ENCODE measurements around the gene TIMM10.
"Not testable (repeated sequence)": the region's sequence is repeated elsewhere in the genome, so short reads cannot be mapped to it uniquely, and the experiment has no call there.

Gene TIMM10

GRCh38 chr11:57542582-57542981 lies 12.0 kb upstream of the TIMM10 start:
- DNase-seq (ENCODE audit: low spot score): no peak

DNA sequence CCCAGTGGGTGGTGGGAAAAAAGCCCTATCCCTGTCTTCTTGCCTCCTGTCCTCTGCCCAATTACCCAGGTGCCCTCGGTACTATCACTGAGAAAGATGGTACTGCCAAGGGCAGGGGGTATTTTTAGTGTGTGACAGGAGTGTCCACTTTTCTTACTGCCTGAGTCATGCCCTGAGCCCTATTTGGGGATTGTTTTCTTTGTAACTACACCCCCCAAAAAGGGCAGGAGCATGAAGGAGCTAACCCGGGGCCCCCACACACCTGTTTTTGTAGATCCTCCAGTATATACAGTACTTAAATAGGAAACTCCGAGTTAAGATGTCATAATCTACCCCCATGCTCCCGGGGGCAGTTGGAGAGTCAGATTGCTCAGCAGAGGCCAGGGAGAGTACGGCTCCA lies 10.6 kb upstream of the TIMM10 start:
- no peak for DNase-seq (ENCODE audit: low spot score)

- DNase-seq (ENCODE audit: low spot score): no peak
Observed at GRCh38 chr11:57539342-57539741, 8.8 kb upstream of the TIMM10 start.

DNA sequence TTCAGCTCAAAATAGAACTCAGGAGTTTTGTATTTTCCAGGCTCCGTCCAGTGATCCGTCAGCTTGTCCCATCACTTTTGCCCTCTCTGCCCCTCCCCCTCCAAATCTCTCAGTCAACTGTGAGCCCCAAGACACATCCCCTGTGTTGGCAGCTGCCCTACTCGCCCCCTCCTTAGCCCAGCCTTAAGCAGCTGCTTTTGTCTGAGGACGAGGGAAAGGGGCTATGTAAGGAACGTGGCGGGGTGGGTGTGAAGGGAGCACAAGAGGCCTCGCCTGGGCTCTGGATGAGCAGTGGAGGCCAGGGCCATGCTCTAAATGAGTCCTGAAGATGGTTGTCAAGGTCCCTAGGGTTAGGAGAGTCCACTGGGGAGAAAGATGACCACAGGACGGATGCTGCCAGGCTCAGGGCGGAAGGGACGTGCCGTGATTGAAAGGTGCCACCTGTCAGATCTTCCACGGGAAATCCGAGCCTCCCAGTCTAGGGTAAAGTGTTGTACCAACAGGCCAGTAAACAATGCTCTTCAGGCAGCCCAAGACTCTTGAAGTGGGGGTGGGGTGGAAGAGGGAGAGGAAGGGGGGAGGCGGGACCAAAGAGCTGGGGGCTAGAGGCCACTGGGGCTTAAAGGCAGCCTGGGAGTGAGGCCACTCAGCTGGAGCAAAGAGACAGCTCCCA lies 6.5 kb upstream of the TIMM10 start, which contains the start of gene SMTNL1:
Gene SMTNL1, plus strand, starts transcription at position 649 of the 673 bp plus-strand sequence. CDS start 5,048 bp downstream, outside the sequence.
- no peak for DNase-seq (ENCODE audit: low spot score)

- not testable (repeated sequence) for DNase-seq (ENCODE audit: low spot score)
Observed at GRCh38 chr11:57534449-57534848, 3.9 kb upstream of the TIMM10 start.

- no peak for DNase-seq (ENCODE audit: low spot score)
Observed at GRCh38 chr11:57530215-57530595, 349 bp downstream of the TIMM10 start.

DNA sequence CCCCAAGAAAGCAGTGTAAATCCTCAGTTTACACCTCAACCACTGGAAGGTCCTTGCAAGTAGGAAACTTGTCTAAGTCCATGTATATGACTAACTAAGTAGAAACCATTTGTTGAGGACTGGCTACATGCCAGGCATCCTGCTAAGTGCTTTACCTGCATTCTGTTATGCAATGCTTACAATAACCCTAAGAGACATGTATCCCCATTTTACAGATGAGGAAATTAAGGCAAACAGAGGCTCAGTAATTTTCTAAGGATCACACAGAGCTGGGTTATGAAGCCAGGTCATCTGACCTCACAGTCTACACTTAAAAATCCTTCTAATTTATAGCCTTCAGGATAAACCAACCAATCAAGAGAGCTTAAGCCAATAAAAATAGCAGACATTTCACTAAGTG lies 1.5 kb downstream of the TIMM10 start:
- DNase-seq (ENCODE audit: low spot score): no peak

- peak; percentile 56 for DNase-seq (ENCODE audit: low spot score)
Observed at GRCh38 chr11:57527056-57527631, 3.4 kb downstream of the TIMM10 start.

- DNase-seq (ENCODE audit: low spot score): no peak
Observed at GRCh38 chr11:57523419-57523818, 7.1 kb downstream of the TIMM10 start.

DNA sequence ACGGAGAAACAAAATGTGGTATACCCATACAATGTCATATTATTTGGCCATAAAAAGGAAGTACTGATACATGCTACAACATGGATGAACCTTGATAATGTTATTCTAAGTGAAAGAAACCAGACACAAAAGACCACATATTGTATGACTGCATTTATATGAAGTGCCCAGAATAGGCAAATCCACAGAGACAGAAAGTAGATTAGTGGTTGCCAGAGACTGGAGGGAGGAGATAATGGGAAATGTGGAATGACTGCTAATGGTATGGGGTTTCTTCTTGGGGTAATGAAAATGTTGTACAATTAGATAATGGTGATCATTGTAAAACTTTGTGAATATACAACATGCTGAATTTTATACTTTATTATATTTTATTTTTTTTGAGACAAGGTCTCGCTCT lies 9.4 kb downstream of the TIMM10 start:
- DNase-seq (ENCODE audit: low spot score): no peak

DNA sequence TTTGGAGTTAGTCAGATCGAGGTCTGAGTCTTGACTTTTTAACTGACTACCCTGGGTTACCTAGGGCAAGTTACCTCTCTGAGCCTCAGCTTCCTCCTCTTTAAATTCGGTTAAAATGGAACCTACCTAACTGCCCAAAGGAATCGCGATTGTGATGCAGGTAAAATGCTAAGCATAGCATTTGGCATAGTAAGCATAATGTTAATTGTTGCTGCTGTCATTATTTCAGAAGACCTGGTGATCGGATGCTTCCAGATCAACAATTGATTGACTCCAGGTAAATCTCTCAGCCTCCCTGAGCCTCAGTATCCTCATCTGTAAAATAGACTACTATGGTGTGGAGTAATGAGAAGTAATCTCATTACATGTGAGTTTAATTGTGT lies 14.5 kb downstream of the TIMM10 start:
- DNase-seq (ENCODE audit: low spot score): no peak

DNA sequence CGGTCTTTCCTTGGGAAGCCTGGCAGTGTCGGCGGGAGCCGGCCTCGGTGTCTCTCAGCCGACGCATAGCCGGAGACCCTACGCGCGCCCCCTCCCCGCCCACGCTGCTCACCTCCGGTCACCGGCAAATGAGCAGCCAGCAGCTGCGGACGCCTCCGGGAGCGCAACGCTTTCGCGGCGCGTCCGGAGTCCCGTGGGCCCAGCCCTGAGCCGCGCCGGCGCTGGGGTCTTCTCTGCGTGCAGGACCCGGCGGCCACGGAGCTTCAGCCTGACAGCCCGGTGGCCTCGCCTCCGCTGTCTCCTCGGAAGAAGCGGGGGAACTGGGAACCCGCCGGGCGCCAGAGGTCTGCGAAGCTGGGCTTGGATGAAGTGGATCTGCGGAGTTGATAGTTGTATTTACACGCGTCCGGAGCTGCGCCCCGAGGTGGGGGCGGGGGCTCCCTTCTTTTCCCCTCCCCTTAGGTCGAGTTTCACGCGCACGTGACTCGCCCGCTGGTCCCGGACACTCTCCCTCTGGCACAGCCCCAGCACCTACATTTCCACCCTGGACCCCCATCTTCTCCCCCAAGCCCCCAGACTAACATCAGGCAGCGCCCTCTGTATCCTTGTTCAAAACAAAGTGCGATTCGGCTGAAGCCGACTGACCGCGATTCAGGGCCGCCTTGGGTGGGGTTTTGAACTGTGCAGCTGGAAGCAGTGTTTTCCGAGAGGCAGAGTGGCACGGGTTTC lies 15.1 kb downstream of the TIMM10 start, which contains the start of gene SLC43A1:
Gene SLC43A1, minus strand, starts transcription at position 371 of the 729 bp plus-strand sequence. CDS start 1,591 bp downstream, outside the sequence.
- peak; percentile 87 for DNase-seq (ENCODE audit: low spot score)

DNA sequence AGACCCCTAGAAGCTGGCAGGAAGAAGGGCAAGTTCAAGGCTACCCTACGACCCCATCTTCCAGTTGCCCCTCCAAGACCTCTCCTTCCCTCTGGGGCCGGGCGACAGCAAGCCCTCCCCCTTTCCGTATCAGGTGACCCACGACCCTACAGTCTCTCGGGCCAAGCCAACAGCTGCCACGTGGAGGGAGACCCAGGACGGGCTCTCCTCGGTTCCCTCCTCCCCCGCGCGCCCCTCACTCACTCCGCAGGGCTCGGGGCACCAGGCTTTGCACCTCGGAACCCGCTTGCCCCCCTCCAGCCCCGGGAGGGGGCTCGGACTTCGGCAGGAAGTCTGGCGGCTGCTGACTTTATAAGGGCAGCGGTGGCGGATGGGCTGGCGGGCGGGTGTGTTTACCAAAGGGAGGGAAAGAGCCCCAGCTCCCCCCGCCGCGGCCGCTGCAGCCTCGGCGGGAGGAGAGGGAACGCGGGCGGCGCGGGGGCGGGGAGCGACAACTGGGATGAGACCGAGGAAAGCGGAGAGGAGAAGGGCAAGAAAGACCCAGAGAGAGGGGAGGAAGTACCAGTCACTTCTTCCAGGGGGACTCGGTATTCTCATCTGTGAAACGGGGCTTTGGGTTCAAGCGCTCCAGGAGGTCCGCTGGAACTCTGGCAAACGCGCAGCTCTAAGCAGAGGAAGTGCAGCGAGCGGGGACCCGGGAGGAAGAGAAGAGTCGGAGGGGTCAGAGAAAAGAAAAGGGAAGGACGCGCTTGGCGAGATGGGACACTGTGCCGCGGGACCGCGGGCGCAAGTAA lies 15.8 kb downstream of the TIMM10 start:
- DNase-seq (ENCODE audit: low spot score): peak; percentile 78

DNA sequence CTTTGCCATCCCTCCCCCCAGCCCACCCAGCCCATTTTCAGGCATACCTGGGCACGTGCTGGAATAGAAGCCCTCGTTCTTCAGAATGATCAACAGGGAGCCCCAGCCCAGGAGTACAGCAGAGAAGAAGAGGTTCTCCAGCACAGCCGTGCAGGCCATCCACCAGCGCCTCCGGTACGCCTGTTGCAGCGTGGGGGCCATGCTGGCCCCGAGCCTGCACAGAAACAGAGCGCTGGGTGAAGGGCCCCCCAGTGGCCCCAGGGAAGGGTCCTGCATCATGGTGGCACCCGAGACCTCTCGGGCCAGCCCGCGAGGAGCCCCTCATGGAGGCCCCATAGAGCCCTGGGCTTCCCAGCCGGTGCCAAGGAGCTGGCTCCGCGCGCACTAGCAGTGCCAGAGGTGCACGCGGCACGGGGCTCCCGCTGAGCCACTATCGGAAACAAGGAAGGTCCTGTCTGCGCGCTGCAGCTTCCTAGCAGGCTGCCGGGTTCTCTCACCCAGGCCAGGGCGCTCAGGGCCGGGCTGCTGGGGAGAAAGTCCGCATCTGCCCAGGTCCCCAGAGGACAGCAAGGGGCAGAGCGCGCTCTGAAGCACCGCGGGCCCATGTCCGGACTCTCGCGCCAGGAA lies 16.5 kb downstream of the TIMM10 start:
- DNase-seq (ENCODE audit: low spot score): peak; percentile 62

DNA sequence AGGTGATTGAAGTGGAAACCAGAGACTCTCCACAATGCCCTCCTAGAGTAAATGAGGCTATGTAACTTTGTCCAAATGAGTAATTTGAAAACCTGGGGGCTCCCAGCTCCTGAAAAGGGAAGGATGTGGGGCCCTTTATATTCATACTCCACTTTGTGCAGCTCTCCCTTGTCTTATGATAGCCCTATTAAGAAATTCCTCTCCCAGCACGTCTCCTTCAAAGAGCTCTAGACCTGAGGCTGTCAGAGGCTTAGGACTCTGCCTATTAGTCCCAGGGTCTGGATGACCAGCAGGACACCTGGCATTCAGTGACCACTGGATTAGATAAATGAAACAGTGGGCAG lies 17.1 kb downstream of the TIMM10 start:
- no peak for DNase-seq (ENCODE audit: low spot score)

DNA sequence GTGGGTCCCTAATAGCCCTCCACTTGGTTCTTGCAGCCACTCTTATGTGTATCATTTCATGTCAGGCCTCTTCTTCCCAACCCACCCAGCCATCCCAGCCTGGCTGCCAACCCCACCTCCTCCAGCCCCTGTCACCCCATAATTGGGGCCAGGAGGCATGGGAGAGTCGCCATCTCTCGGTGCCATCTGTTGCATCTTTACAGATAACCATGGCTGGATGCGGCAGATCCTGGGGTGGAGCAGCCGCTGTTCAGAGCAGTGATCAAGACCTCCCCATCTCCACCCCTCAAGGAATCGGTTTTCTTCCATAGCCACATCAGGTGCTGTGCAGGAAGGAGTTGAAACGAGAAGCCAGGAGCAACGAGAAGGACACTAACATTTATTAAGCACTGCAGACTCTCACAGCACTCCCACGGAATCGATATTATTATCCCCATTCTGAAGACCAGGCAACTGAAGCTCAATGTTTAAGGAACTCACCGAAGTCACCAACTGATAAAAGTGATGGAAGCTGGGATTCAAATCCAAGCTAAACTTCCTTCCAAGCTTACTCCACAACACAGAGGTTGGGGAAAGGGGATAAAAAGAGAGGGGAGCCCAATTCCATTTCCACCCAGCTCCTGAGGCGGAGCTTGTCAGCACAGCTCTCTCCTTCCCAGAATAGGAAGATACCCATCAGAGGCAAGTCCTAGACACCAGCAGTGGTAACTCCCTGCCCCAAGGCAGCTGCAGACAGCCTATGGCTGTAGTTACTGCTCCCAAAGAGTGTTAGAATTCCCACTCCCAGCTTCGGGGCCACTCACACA lies 17.7 kb downstream of the TIMM10 start:
- no peak for DNase-seq (ENCODE audit: low spot score)

DNA sequence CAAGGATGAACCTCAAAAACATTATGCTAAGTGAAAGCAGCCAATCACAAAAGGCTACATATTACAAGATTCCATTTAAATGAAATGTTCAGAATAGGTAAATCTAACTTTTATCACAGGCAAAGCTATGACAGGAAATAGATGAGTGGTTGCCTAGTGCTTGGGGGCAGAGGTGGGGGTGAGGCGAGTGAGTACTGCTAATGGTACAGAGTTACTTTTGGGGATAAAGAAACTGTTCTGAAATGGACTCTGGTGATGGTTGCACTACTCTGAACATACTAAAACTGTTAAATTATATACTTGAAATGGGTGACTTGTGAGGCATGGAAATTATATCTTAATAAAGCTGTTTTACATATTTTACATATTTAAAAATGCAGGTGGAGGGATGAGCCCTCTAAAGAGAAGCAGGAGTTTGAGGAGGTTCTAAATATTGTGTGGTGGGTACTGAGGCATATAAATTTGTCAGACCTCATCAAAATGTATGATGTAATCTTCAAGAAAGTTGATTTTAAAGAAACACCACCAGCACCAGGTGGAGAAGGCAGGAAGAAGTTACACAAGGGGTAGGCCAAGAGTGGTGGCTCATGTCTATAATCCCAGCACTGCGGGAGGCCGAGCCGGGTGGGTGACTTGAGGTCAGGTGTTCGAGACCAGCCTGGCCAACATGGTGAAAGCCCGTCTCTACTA lies 18.7 kb downstream of the TIMM10 start:
- DNase-seq (ENCODE audit: low spot score): no peak

DNA sequence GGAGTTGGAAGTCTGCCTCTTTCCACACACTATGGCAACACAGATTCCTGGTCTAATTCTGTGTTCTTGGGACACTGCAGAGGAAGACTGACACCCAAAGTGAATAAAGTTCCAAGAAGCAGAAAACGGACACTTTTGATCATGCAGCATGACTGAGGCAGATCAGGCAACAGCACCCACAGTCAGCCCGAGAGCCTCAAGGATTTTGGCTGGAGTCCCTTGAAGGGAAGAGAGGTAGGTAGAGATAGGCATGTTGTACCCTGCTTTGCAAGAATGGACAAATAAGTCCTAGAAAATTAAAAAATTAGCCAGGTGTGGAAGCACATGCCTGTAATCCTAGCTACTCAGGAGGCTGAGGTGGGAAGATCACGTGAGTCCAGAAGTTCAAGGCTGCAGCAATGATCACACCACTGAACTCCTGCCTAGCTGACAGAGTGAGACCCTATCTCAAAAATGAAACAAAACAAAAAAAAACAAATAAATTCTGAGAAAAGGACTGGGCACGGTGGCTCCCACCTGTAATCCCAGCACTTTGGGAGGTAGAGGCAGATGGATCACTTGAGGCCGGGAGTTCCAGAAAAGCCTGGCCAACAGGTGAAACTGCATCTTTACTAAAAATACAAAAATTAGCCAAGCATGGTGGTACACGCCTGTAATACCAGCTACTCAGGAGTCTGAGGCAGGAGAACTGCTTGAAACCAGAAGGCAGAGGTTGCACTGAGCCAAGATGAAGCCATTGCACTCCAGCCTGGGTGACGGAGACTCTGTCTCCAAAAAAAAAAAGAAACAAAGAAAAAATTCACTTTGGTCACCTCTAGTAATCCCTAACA lies 22.0 kb downstream of the TIMM10 start:
- no peak for DNase-seq (ENCODE audit: low spot score)

GRCh38 chr11:57506522-57506921 lies 24.0 kb downstream of the TIMM10 start:
- no peak for DNase-seq (ENCODE audit: low spot score)

GRCh38 chr11:57504511-57504910 lies 26.0 kb downstream of the TIMM10 start:
- DNase-seq (ENCODE audit: low spot score): no peak

Measured in AG08396 (cell line).